Measurements from ENCODE around the gene PEA15.

Gene PEA15

GRCh38 chr1:160193832-160194736 lies 11.1 kb upstream of the PEA15 start:
- in situ Hi-C loops (cut with HindIII; ENCODE audit: low sequenced_read_pairs) = loop anchor here (10.0 kb wide), 1 partner anchor 131 kb away; no protein-coding TSS in a partner anchor
- TF ChIP-seq CTCF (IDR thresholded peaks at IDR 0.05; ENCODE audit: low read depth, low read length, missing control alignments) = no peak
- no peak overlapping the region for H3K4me3 ChIP-seq (ENCODE audit: low read depth, low read length)
- no peak for DNase-seq (ENCODE audit: low read depth)

GRCh38 chr1:160194737-160195059 lies 10.5 kb upstream of the PEA15 start:
- DNase-seq (ENCODE audit: low read depth) = no peak
- H3K4me3 ChIP-seq (ENCODE audit: low read depth, low read length) = no peak overlapping the region
- in situ Hi-C loops (cut with HindIII; ENCODE audit: low sequenced_read_pairs) = loop anchor here (5.0 to 10.0 kb wide), 2 partner anchors 98 to 130 kb away; no protein-coding TSS in a partner anchor
- no peak for TF ChIP-seq CTCF (IDR thresholded peaks at IDR 0.05; ENCODE audit: low read depth, low read length, missing control alignments)

GRCh38 chr1:160196143-160196542 lies 9.0 kb upstream of the PEA15 start:
- DNase-seq (ENCODE audit: low read depth) = no peak
- no peak overlapping the region for H3K4me3 ChIP-seq (ENCODE audit: low read depth, low read length)
- in situ Hi-C loops (cut with HindIII; ENCODE audit: low sequenced_read_pairs) = loop anchor here (5.0 to 10.0 kb wide), 2 partner anchors 96 to 129 kb away; no protein-coding TSS in a partner anchor
- TF ChIP-seq CTCF (IDR thresholded peaks at IDR 0.05; ENCODE audit: low read depth, low read length, missing control alignments) = no peak

- DNase-seq (ENCODE audit: low read depth) = no peak
- TF ChIP-seq CTCF (IDR thresholded peaks at IDR 0.05; ENCODE audit: low read depth, low read length, missing control alignments) = no peak
- in situ Hi-C loops (cut with HindIII; ENCODE audit: low sequenced_read_pairs) = loop anchor here (5.0 to 10.0 kb wide), 2 partner anchors 95 to 128 kb away; no protein-coding TSS in a partner anchor
- no peak overlapping the region for H3K4me3 ChIP-seq (ENCODE audit: low read depth, low read length)
These were observed 8.0 kb upstream of the PEA15 start for GRCh38 chr1:160197231-160197630.

- in situ Hi-C loops (cut with HindIII; ENCODE audit: low sequenced_read_pairs) = no loop called here
- no peak for TF ChIP-seq CTCF (IDR thresholded peaks at IDR 0.05; ENCODE audit: low read depth, low read length, missing control alignments)
- no peak overlapping the region for H3K4me3 ChIP-seq (ENCODE audit: low read depth, low read length)
- DNase-seq (ENCODE audit: low read depth) = no peak
These were observed 4.4 kb upstream of the PEA15 start for GRCh38 chr1:160200786-160201185.

GRCh38 chr1:160204526-160205241 lies 500 bp upstream of the PEA15 start:
- no peak for DNase-seq (ENCODE audit: low read depth)
- TF ChIP-seq CTCF (IDR thresholded peaks at IDR 0.05; ENCODE audit: low read depth, low read length, missing control alignments) = no peak
- peak overlapping the region; percentile 31 for H3K4me3 ChIP-seq (ENCODE audit: low read depth, low read length)
- in situ Hi-C loops (cut with HindIII; ENCODE audit: low sequenced_read_pairs) = no loop called here

Measured in astrocyte of the cerebellum (primary cell).